SK-N-SH treated with all-trans-retinoic acid at 6 μM for 48 hours (cell line): ENCODE data around the gene EMID1.

ENCODE experiments used
- ATAC-seq: fragments of 200-7000 bp; cut with Tn5 transposase; 3 replicates; pipeline ENCODE4 v1.9.1; 2020; ENCODE audit warnings: mild to moderate bottlenecking, moderate library complexity
- BACH2 ChIP-seq: fragments of 250-450 bp; sonication (Bioruptor Pico); IDR thresholded peaks from 2 replicates; pipeline ENCODE4 v1.9.0; 2021; ENCODE audit warnings: mild to moderate bottlenecking, borderline replicate concordance
- CSDC2 ChIP-seq: fragments of 250-450 bp; sonication (Bioruptor Pico); IDR thresholded peaks from 2 replicates; pipeline ENCODE4 v1.5.0; 2020; ENCODE audit warnings: mild to moderate bottlenecking, moderate library complexity
- CSRNP3 ChIP-seq: fragments of 250-450 bp; sonication (Bioruptor Pico); IDR thresholded peaks from 2 replicates; pipeline ENCODE4 v1.5.1; 2021; ENCODE audit warnings: mild to moderate bottlenecking, moderate library complexity
- GLIS3 ChIP-seq: fragments of 250-450 bp; sonication (Bioruptor Pico); IDR thresholded peaks from 2 replicates; pipeline ENCODE4 v1.5.0; 2020; ENCODE audit warnings: mild to moderate bottlenecking, moderate library complexity
- ISL1 ChIP-seq: fragments of 250-450 bp; sonication (Bioruptor Pico); IDR thresholded peaks from 2 replicates; pipeline ENCODE4 v2.1.2; 2022; ENCODE audit warnings: mild to moderate bottlenecking, moderate library complexity
- OSR1 ChIP-seq: fragments of 250-450 bp; sonication (Bioruptor Pico); IDR thresholded peaks from 2 replicates; pipeline ENCODE4 v1.8.0; 2022; ENCODE audit warnings: moderate library complexity, mild to moderate bottlenecking, inconsistent platforms
- PATZ1 ChIP-seq: fragments of 250-450 bp; sonication (Bioruptor Pico); IDR thresholded peaks from 2 replicates; pipeline ENCODE4 v1.8.0; 2020; ENCODE audit warnings: mild to moderate bottlenecking, moderate library complexity, borderline replicate concordance
- POU6F1 ChIP-seq: fragments of 250-450 bp; sonication (Bioruptor Pico); IDR thresholded peaks from 2 replicates; pipeline ENCODE4 v1.8.0; 2021; ENCODE audit warnings: low read depth, mild to moderate bottlenecking, moderate library complexity, borderline replicate concordance
- SNAI2 ChIP-seq: fragments of 250-450 bp; sonication (Bioruptor Pico); IDR thresholded peaks from 2 replicates; pipeline ENCODE4 v1.5.0; 2020; ENCODE audit warnings: mild to moderate bottlenecking, moderate library complexity
- TCF4 ChIP-seq: fragments of 250-450 bp; sonication (Bioruptor Pico); IDR thresholded peaks from 2 replicates; pipeline ENCODE4 v1.8.0; 2021; ENCODE audit warnings: mild to moderate bottlenecking, moderate library complexity, borderline replicate concordance
- TOX ChIP-seq: fragments of 250-450 bp; sonication (Bioruptor Pico); IDR thresholded peaks from 2 replicates; pipeline ENCODE4 v1.8.0; 2021; ENCODE audit warnings: mild to moderate bottlenecking, moderate library complexity, borderline replicate concordance
- TSHZ2 ChIP-seq: fragments of 250-450 bp; sonication (Bioruptor Pico); IDR thresholded peaks from 2 replicates; pipeline ENCODE4 v1.5.0; 2020; ENCODE audit warnings: mild to moderate bottlenecking, moderate library complexity
- ZC3H10 ChIP-seq: fragments of 250-450 bp; sonication (Bioruptor Pico); IDR thresholded peaks from 2 replicates; pipeline ENCODE4 v1.5.1; 2021; ENCODE audit warnings: mild to moderate bottlenecking, moderate library complexity
- ZFP30 ChIP-seq: fragments of 450-650 bp; formaldehyde crosslinking; IDR thresholded peaks from 2 replicates; pipeline ENCODE4 v1.5.0; 2022; ENCODE audit warnings: mild to moderate bottlenecking, moderate library complexity
- ZNF565 ChIP-seq: fragments of 450-650 bp; formaldehyde crosslinking; conservative IDR thresholded peaks from 2 replicates; pipeline ENCODE4 v1.5.0; 2020; ENCODE audit warnings: low read depth, mild to moderate bottlenecking, moderate library complexity
- ZNF70 ChIP-seq: fragments of 450-650 bp; formaldehyde crosslinking; IDR thresholded peaks from 2 replicates; pipeline ENCODE4 v1.5.0; 2020; ENCODE audit warnings: mild to moderate bottlenecking, moderate library complexity
- ZNF8 ChIP-seq: fragments of 450-650 bp; formaldehyde crosslinking; IDR thresholded peaks from 2 replicates; pipeline ENCODE4 v1.5.0; 2020; ENCODE audit warnings: mild to moderate bottlenecking, moderate library complexity

EMID1 gene

GRCh38 chr22:29258407-29259252 is 52.9 kb downstream of the EMID1 start:
- TF ChIP-seq CSRNP3 (CRISPR knock-in tag) (no peak), PATZ1 (no peak), TCF4 (CRISPR knock-in tag) (no peak), ZC3H10 (no peak), CSDC2 (CRISPR knock-in tag) (no peak), OSR1 (CRISPR knock-in tag) (no peak), ISL1 (CRISPR knock-in tag) (no peak), ZNF8 (CRISPR knock-in tag) (no peak), TOX (no peak), ZNF70 (no peak), ZFP30 (CRISPR knock-in tag) (no peak), BACH2 (no peak), POU6F1 (no peak), SNAI2 (CRISPR knock-in tag) (no peak)
- no peak for ATAC-seq

GRCh38 chr22:29259253-29259899 is 53.7 kb downstream of the EMID1 start:
- peak; percentile 45 for ATAC-seq
- TF ChIP-seq SNAI2 (CRISPR knock-in tag) = no peak
- TF ChIP-seq CSRNP3 (CRISPR knock-in tag) = no peak
- no peak for TF ChIP-seq TCF4 (CRISPR knock-in tag)
- TF ChIP-seq GLIS3 (CRISPR knock-in tag) = no peak
- TF ChIP-seq BACH2 = no peak
- TF ChIP-seq ZNF8 (CRISPR knock-in tag) = no peak
- no peak for TF ChIP-seq CSDC2 (CRISPR knock-in tag)
- TF ChIP-seq ZNF565 (CRISPR knock-in tag) = no peak
- no peak for TF ChIP-seq POU6F1
- TF ChIP-seq TSHZ2 (CRISPR knock-in tag) = no peak
- TF ChIP-seq PATZ1 = no peak
